Measurements from ENCODE around the gene MAP2.

Gene MAP2

GRCh38 chr2:209671020-209671680 is 247.3 kb downstream of the MAP2 start:
- no peak for DNase-seq

GRCh38 chr2:209673811-209674210 is 250.0 kb downstream of the MAP2 start:
- DNase-seq = no peak

GRCh38 chr2:209680596-209680995 is 256.7 kb downstream of the MAP2 start:
- DNase-seq = no peak

GRCh38 chr2:209681201-209681735 is 257.4 kb downstream of the MAP2 start:
- no peak for DNase-seq

GRCh38 chr2:209682646-209683045 is 258.8 kb downstream of the MAP2 start:
- no peak for DNase-seq

- DNase-seq = no peak
Observed at GRCh38 chr2:209685340-209685739, 261.5 kb downstream of the MAP2 start.

GRCh38 chr2:209685963-209686362 is 262.1 kb downstream of the MAP2 start:
- no peak for DNase-seq

- DNase-seq = no peak
Observed at GRCh38 chr2:209686448-209686847, 262.6 kb downstream of the MAP2 start.

- no peak for DNase-seq
Observed at GRCh38 chr2:209687323-209687969, 263.6 kb downstream of the MAP2 start.

- no peak for DNase-seq
Observed at GRCh38 chr2:209688385-209688784, 264.5 kb downstream of the MAP2 start.

GRCh38 chr2:209690029-209690754 is 266.3 kb downstream of the MAP2 start:
- no peak for DNase-seq

- DNase-seq = no peak
Observed at GRCh38 chr2:209694748-209695147, 270.9 kb downstream of the MAP2 start.

GRCh38 chr2:209696836-209697711 is 273.2 kb downstream of the MAP2 start:
- DNase-seq = no peak

GRCh38 chr2:209702775-209703174 is 278.9 kb downstream of the MAP2 start:
- DNase-seq = no peak

- no peak for DNase-seq
Observed at GRCh38 chr2:209713219-209713618, 289.4 kb downstream of the MAP2 start.

- DNase-seq = no peak
Observed at GRCh38 chr2:209719034-209719433, 295.2 kb downstream of the MAP2 start.

- DNase-seq = no peak
Observed at GRCh38 chr2:209721497-209721896, 297.6 kb downstream of the MAP2 start.

- DNase-seq = no peak
Observed at GRCh38 chr2:209726311-209726710, 302.5 kb downstream of the MAP2 start.

- DNase-seq = no peak
Observed at GRCh38 chr2:209727077-209727476, 303.2 kb downstream of the MAP2 start.

GRCh38 chr2:209734805-209735204 is 311.0 kb downstream of the MAP2 start:
- DNase-seq = no peak

- DNase-seq = no peak
Observed at GRCh38 chr2:209741953-209742352, 318.1 kb downstream of the MAP2 start.

- no peak for DNase-seq
Observed at GRCh38 chr2:209753020-209753419, 329.2 kb downstream of the MAP2 start.

GRCh38 chr2:209757163-209757562 is 333.3 kb downstream of the MAP2 start:
- DNase-seq = no peak
